Activated naive CD4-positive, alpha-beta T cell treated with anti-CD3 and anti-CD28 coated beads for 36 hours (primary cell): ENCODE results near the gene PML. TPM values are rescaled to one million over a fixed set of nuclear protein-coding genes. Genes with fewer than 3 reads are reported as not detected.

Experiments
- CTCF ChIA-PET: fragments of 350-600 bp; sonication (Branson Sonifier 250); formaldehyde crosslinking; loops from one replicate; lab custom pipeline; 2021; ENCODE audit warnings: antibody characterized with exemption; lab: Charles Lee
- DNase-seq: peaks from one replicate; pipeline ENCODE4 v3.0.0-alpha.2; 2020
- H3K27ac Mint-ChIP-seq: one replicate; pipeline ENCODE4 v1.8.0; 2021; ENCODE audit warnings: mild to moderate bottlenecking, mixed read lengths
- H3K27me3 Mint-ChIP-seq: one replicate; pipeline ENCODE4 v1.8.0; 2021; ENCODE audit warnings: low read depth, mixed read lengths
- H3K36me3 Mint-ChIP-seq: one replicate; pipeline ENCODE4 v1.8.0; 2021; ENCODE audit warnings: low read depth, mixed read lengths
- H3K4me1 Mint-ChIP-seq: one replicate; pipeline ENCODE4 v1.8.0; 2021; ENCODE audit warnings: low read depth, mixed read lengths
- H3K4me3 Mint-ChIP-seq: one replicate; pipeline ENCODE4 v1.8.0; 2021; ENCODE audit warnings: mild to moderate bottlenecking, moderate library complexity, mixed read lengths
- H3K9me3 Mint-ChIP-seq: one replicate; pipeline ENCODE4 v1.8.0; 2021; ENCODE audit warnings: mixed read lengths
- intact Hi-C: fragments of 100-400 bp; cut with micrococcal nuclease; formaldehyde crosslinking; loops from one replicate; pipeline ENCODE4 v1.15.1; 2023
- total RNA-seq, 2 experiments: library from RNA; stranded (reverse); gene quantifications; one replicate each; pipeline ENCODE4 v1.2.3, GENCODE V29; 2021

Gene PML
- total RNA-seq, 2 experiments from 2014 or later, result 69.6 to 70.2 TPM

- Mint-ChIP-seq H3K36me3 (no peaks in the 10 kb centered on the region), H3K4me3 (no peak overlapping the region), H3K4me1 (peaks cover 3% of the 10 kb centered on the region), H3K9me3 (no peaks in the 10 kb centered on the region), H3K27me3 (no peaks in the 10 kb centered on the region), H3K27ac (no peak overlapping the region)
- CTCF ChIA-PET, result interaction anchor here (1.2 to 1.8 kb wide), 6 partner anchors 13 to 102 kb away, joined by 4 to 16 read pairs (median 4); no protein-coding TSS in a partner anchor
- intact Hi-C loops, result loop anchor here (5.0 kb wide), 1 partner anchor 180 kb away; the partner anchor contains the start of gene ISLR2
- no peak for DNase-seq
These were observed 42.2 kb upstream of the PML start for GRCh38 chr15:73952171-73952912.

DNA sequence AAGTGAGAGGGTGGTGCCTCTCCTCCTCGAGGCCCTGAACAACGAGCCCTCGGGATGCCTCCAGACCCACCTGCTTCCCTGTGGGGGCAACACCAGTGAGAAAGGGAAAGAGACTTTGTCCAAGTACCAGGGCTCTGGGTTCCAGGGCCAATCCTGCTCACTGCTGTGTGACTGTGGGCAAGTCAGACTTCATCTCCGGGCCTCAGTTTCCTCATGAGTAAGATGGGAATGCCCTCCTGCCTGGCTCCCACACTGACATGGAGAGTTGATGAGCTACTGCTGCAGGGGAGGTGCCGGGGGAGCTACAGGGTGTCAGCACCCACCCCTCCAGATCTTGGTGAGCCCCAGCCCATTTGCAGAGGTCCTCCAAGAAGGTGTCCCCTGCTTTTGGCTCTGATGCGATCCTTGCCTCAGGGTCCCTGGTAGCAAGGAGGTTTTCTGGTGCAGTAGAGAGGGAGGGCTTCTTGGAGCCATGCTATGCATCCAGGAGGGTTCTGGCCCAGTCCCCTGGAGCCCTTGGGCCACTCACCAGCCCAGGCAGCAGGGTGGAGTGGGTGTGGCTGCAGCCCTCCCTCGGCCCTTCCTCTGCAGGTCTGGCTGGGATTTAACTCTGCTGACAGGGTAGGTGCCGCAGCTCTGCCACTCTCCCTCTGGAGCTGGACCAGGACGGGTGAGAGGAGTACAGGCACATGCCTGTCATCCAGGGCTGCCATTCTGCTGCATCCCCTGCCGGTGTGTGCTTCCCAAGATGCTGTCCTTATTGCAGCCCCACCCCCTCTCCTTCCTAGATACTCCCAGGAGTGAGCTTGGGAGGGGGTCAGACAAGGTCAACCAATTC, 41.4 kb upstream of the PML start:
- no peaks in the 10 kb centered on the region for H3K36me3 Mint-ChIP-seq
- intact Hi-C loops, result loop anchor here (5.0 kb wide), 1 partner anchor 179 kb away; the partner anchor contains the start of gene ISLR2
- H3K27ac Mint-ChIP-seq, result no peak overlapping the region
- H3K9me3 Mint-ChIP-seq, result no peaks in the 10 kb centered on the region
- no peak for DNase-seq
- no peaks in the 10 kb centered on the region for H3K27me3 Mint-ChIP-seq
- no peak overlapping the region for H3K4me3 Mint-ChIP-seq
- CTCF ChIA-PET, result interaction anchor here (1.4 kb wide), 1 partner anchor 26 kb away, joined by 4 read pairs; no protein-coding TSS in a partner anchor
- H3K4me1 Mint-ChIP-seq, result peaks cover 3% of the 10 kb centered on the region

DNA sequence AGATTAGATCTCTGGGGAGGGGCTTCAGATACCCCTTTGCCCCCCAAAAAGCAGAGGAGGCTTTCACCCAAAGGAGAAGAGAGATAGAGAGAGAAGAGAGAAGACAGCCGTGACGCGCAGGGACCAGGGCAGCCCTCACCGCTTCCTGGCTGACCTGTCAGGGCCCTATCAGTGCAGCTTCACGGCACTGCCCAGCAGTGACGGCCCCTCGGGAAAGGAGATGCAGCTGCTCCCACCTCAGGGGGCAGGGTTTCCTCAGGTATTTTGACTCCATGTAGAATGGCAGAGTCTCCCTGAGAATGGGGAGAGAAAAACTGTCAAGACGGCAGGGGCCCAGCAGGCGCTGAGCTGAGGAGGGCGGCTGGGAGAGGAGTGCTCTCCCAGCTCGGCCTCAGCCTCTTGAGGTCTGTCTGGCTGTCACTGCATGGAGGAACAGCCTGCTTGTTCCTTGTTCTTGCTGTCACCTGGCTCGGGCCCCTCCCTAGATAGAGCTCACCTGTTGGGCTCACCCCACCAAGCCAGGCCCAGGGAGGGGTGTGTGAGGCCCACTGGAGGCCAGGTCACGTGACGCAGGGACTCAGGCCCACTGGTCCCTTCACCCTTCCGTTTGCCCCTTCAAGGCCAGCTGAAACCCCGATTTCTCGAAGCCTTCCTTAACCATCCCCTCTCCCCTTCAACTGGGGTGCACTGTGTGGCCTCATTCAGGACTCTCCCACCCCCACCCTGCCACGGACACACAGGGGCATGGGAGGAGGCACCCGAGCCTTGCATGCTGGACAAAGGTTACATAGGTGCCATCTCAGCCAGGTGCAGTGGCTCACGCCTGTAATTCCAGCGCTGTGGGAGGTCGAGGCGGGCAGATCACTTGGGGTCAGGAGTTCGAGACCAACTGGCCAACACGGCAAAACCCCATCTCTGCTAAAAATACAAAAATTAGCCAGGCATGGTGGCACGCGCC, 40.0 kb upstream of the PML start:
- no peaks in the 10 kb centered on the region for H3K27me3 Mint-ChIP-seq
- intact Hi-C loops, result loop anchor here (5.0 kb wide), 1 partner anchor 178 kb away; the partner anchor contains the start of gene ISLR2
- peaks cover 13% of the 10 kb centered on the region for H3K4me1 Mint-ChIP-seq
- H3K4me3 Mint-ChIP-seq, result no peak overlapping the region
- DNase-seq, result no peak
- H3K9me3 Mint-ChIP-seq, result no peaks in the 10 kb centered on the region
- no peaks in the 10 kb centered on the region for H3K36me3 Mint-ChIP-seq
- CTCF ChIA-PET, result interaction anchor here (0.6 to 1.4 kb wide), 5 partner anchors 9 to 58 kb away, joined by 3 to 5 read pairs (median 4); no protein-coding TSS in a partner anchor
- peak overlapping the region; percentile 26 for H3K27ac Mint-ChIP-seq

- Mint-ChIP-seq H3K27me3 (no peaks in the 10 kb centered on the region), H3K27ac (no peak overlapping the region), H3K4me1 (peaks cover 18% of the 10 kb centered on the region), H3K36me3 (no peaks in the 10 kb centered on the region), H3K9me3 (no peaks in the 10 kb centered on the region), H3K4me3 (no peak overlapping the region)
- no peak for DNase-seq
- intact Hi-C loops, result no loop called here
- CTCF ChIA-PET, result interaction anchor here (0.6 to 0.7 kb wide), 2 partner anchors 10 to 57 kb away, joined by 4 to 5 read pairs; no protein-coding TSS in a partner anchor
These were observed 39.2 kb upstream of the PML start for GRCh38 chr15:73955326-73955725.

GRCh38 chr15:73955861-73956742, 38.4 kb upstream of the PML start:
- Mint-ChIP-seq H3K4me1 (peaks cover 20% of the 10 kb centered on the region), H3K36me3 (no peaks in the 10 kb centered on the region), H3K9me3 (no peaks in the 10 kb centered on the region), H3K4me3 (no peak overlapping the region), H3K27me3 (no peaks in the 10 kb centered on the region), H3K27ac (no peak overlapping the region)
- intact Hi-C loops, result no loop called here
- no peak for DNase-seq
- CTCF ChIA-PET, result interaction anchor here (0.5 to 1.6 kb wide), 3 partner anchors 15 to 676 kb away, joined by 3 to 5 read pairs (median 4); no protein-coding TSS in a partner anchor

GRCh38 chr15:73956743-73957135, 37.8 kb upstream of the PML start:
- Mint-ChIP-seq H3K9me3 (no peaks in the 10 kb centered on the region), H3K36me3 (no peaks in the 10 kb centered on the region), H3K4me3 (no peak overlapping the region), H3K4me1 (peaks cover 16% of the 10 kb centered on the region), H3K27ac (peak overlapping the region; percentile 12), H3K27me3 (no peaks in the 10 kb centered on the region)
- CTCF ChIA-PET, result interaction anchor here (1.1 to 1.6 kb wide), 2 partner anchors 15 to 29 kb away, joined by 4 to 5 read pairs; no protein-coding TSS in a partner anchor
- DNase-seq, result no peak
- intact Hi-C loops, result no loop called here

- H3K9me3 Mint-ChIP-seq, result no peaks in the 10 kb centered on the region
- no peaks in the 10 kb centered on the region for H3K27me3 Mint-ChIP-seq
- no peak for DNase-seq
- no peak overlapping the region for H3K4me3 Mint-ChIP-seq
- CTCF ChIA-PET, result interaction anchor here (1.6 kb wide), 1 partner anchor 29 kb away, joined by 5 read pairs; no protein-coding TSS in a partner anchor
- H3K36me3 Mint-ChIP-seq, result no peaks in the 10 kb centered on the region
- intact Hi-C loops, result no loop called here
- no peak overlapping the region for H3K27ac Mint-ChIP-seq
- H3K4me1 Mint-ChIP-seq, result peaks cover 16% of the 10 kb centered on the region
These were observed 37.2 kb upstream of the PML start for GRCh38 chr15:73957276-73957675.

DNA sequence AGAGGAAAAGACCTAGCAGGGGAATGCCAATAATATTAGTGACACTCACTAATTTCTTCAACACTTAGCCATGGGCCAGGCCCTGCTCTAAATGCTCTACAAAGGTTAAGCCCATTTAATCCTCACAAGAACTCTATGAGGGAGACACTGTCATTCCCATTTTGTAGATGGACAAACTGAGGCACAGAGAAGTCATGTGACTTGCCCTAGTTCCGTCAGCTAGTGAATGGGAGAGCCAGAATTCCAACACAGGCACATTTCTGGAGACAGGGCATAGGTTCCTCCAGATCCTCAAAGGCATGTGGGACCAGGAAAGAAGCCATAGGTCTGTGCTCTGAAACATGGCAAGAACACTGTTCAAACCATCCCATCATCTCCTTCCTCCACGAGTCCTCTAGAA, 36.7 kb upstream of the PML start:
- DNase-seq, result no peak
- intact Hi-C loops, result no loop called here
- no peak overlapping the region for H3K27ac Mint-ChIP-seq
- peaks cover 16% of the 10 kb centered on the region for H3K4me1 Mint-ChIP-seq
- H3K36me3 Mint-ChIP-seq, result no peaks in the 10 kb centered on the region
- CTCF ChIA-PET, result interaction anchor here (1.4 to 1.6 kb wide), 2 partner anchors 11 to 30 kb away, joined by 4 to 5 read pairs; no protein-coding TSS in a partner anchor
- H3K27me3 Mint-ChIP-seq, result no peaks in the 10 kb centered on the region
- H3K9me3 Mint-ChIP-seq, result no peaks in the 10 kb centered on the region
- H3K4me3 Mint-ChIP-seq, result no peak overlapping the region

DNA sequence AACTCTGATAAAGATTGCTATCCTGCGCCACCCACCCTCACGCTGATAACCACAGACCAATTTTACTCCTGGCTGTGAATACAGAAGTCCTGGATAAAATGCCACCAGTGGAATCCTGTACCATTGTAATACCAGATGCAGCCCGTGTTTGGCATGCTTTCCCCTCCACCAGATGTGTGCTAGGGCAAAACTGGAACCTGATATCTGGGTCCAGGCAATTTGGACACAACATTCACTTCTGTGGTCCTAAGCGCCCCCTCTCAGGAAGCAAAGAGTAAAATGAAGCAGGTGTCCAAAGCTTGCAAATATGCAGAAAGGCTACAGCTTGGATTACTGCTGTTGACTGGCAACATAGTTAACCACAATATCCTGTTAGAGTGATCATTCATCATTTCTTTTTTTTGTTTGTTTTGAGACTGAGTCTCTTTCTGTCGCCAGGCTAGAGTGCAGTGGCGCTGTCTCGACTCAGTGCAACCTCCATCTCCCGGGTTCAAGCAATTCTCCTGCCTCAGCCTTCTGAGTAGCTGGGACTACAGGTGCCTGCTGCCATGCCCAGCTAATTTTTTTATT, 35.4 kb upstream of the PML start:
- intact Hi-C loops, result no loop called here
- no peak overlapping the region for H3K27ac Mint-ChIP-seq

DNA sequence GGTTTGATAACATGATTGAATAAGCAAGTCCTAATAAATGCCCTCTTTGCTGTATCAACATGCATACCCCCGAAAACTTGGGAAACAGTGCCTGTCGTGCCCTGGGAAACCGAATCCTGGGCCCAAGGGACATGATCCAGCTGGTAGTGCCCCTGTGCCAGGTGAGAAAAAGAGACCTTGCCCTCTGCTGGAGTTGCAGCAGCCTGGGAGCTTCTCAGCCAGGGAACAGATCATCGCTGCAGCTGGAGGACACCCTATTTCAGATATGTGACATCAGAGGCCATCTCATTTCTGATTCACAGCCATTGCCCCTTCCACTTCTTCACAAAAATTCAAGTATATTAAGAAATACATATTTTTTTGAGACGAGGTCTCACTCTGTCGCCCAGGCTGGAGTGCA, 34.7 kb upstream of the PML start:
- Mint-ChIP-seq H3K27ac (no peak overlapping the region), H3K27me3 (no peaks in the 10 kb centered on the region)
- intact Hi-C loops, result no loop called here

More for the DNA sequence above, 35.4 kb upstream of the PML start:
- H3K27me3 Mint-ChIP-seq, result no peaks in the 10 kb centered on the region
- peaks cover 16% of the 10 kb centered on the region for H3K4me1 Mint-ChIP-seq
- H3K4me3 Mint-ChIP-seq, result no peak overlapping the region
- no peaks in the 10 kb centered on the region for H3K9me3 Mint-ChIP-seq
- DNase-seq, result peak; percentile 59
- H3K36me3 Mint-ChIP-seq, result no peaks in the 10 kb centered on the region
- CTCF ChIA-PET, result interaction anchor here (0.7 to 1.7 kb wide), 6 partner anchors 8 to 48 kb away, joined by 3 to 9 read pairs (median 5); no protein-coding TSS in a partner anchor

More for the DNA sequence above, 34.7 kb upstream of the PML start:
- no peaks in the 10 kb centered on the region for H3K9me3 Mint-ChIP-seq
- H3K4me3 Mint-ChIP-seq, result no peak overlapping the region
- DNase-seq, result no peak
- CTCF ChIA-PET, result interaction anchor here (0.7 to 1.7 kb wide), 7 partner anchors 9 to 53 kb away, joined by 3 to 9 read pairs (median 4); no protein-coding TSS in a partner anchor
- H3K4me1 Mint-ChIP-seq, result peaks cover 19% of the 10 kb centered on the region
- no peaks in the 10 kb centered on the region for H3K36me3 Mint-ChIP-seq
